Dedifferentiated amniotic fluid mesenchymal stem cell (primary cell): ENCODE results near the gene TSPAN9.

Experiments used
- DNase-seq: peaks from one replicate; pipeline ENCODE4 v3.0.0-alpha.2; 2016; ENCODE audit errors: extremely low spot score

TSPAN9 gene

DNA sequence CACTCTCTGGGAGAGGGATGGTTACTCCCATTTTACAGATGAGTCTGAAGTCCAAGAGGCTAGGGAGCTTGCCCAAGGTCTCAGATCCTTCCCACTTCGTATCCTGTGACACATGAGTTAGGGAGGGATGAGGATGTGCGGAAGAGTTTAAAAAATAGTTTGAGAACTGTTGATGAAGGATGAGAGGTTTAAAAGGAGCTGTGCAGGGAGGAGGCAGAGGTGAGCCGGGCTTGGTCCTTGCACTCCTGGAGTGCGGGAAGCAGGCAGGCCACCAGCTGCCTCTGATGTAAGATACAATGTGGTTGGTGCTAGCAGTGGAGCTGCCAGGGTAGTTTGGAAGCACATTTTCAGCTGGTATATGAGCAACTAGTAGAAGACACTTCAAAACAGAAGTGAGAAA, 46.5 kb downstream of the TSPAN9 start:
- no peak for DNase-seq

DNA sequence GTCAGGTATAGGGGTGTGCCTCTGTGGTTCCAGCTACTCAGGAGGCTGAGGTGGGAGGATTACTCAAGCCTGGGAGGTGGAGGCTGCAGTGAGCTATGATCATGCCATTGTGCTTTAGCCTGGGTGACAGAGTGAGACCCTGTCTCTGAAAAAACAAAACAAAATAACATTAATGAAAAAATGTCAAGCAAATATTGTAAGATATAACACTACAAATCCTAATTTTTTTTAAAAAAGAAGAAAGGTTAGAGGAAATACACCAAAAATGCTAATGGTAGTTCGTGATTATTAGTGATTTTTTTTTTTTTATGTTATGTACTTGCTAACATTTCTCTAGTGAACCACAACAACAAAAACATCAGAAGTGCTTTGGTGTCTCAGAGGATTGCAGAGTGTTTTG, 47.7 kb downstream of the TSPAN9 start:
- DNase-seq, result no peak

DNA sequence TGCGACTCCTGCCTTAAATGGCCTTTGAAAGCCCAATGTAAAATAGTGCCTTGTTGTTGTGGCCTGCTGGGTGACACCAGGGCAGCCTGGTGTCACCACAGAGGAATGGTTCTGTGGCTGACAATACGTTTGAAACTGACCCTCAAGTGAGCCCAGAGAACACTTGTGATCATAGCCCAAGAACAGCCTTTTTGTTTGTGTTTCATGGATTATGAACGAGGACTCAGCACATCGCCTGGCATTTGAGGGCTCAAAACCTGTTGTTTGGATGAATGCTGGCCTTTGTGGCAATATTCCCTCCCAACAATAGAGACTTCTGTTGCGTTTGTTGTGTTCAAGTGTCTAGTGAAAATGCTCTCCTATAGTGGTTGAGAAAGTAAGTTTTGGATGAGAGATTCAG, 48.5 kb downstream of the TSPAN9 start:
- DNase-seq, result no peak

DNA sequence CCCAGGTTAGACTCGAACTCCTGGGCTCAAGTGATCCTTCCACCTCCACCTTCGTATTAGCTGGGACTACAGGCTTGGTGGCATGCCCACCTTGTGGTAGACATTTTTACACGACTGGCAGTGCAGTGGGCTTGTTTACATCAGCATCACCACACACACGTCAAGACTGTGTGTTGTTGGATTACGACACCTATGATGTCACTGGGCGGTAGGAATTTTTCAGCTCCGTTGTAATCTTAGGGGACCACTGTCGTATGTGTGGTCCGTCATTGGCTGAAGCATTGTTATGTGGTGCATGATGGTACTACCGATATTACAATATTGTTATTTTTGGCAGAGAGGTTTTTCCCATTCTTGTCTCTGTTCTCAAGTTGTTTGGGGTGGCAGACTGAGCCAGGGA, 50.7 kb downstream of the TSPAN9 start:
- no peak for DNase-seq

DNA sequence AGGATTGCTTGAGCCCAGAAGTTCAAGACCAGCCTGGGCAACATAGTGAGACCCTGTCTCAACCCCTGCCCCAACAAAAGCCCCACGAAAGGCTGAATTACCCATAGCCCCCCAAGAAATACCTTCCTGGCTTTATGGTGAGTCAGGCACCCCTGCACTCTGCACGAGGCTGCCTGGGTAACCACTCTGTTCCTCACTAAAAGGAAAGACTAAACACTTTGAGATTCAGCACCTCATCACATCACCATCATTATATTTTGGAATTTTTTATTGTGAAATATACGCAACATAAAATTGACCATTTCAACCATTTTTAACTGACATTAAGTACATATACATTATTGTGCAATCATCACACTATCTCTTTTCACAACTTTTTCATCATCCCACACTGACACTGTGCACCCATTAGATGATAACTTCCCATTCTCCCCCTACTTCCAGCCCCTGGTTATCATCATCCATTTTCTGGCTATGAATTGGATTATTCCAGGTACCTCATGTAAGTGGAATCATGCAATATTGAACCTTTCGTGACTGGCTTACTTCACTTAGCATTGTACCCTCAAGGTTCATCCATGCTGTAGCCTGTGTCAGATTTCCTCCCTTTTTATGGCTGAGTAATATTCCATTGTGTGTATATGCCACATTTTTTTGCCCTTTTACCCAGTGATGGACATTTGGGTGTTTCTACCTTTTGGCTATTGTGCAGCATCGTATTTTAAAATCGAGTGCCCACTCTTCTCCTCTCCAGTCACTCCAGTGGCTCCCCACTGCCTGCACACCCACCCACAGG, 51.5 kb downstream of the TSPAN9 start:
- no peak for DNase-seq

DNA sequence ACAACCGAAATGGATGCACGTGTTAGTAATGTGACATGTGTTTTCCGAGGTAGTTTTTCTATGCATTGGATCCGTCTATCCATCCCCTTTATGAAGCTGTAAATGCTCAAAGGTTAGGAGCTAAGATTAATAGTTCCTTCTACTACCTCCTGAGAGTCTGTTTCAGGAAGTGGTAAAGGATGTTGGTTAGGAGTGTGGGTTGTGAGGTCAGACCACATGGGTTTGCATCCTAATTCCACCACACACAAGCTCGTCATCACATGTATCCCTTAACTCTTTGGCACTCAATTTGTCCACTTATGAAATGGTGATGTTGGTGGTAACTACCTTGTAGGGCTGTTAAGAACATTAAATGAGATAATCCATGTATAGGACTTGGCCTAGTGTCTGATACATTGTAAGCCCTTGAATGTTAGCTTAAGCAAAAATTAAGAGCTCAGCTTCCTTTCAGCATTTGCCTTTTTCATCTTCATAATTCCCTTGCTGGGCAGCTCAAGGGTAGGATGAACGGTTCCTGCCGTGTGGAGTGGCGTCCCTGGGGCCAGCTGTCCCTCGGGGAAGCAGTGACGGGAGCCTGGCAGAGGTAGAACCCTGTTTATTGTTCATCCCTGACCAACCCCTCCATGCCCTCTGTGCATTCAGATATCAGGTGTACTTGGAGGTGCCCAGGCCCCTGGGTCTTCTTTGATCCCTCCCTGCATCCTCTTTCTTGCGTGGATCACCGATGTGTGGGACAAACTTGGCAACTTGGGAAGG, 52.3 kb downstream of the TSPAN9 start:
- DNase-seq, result no peak

DNA sequence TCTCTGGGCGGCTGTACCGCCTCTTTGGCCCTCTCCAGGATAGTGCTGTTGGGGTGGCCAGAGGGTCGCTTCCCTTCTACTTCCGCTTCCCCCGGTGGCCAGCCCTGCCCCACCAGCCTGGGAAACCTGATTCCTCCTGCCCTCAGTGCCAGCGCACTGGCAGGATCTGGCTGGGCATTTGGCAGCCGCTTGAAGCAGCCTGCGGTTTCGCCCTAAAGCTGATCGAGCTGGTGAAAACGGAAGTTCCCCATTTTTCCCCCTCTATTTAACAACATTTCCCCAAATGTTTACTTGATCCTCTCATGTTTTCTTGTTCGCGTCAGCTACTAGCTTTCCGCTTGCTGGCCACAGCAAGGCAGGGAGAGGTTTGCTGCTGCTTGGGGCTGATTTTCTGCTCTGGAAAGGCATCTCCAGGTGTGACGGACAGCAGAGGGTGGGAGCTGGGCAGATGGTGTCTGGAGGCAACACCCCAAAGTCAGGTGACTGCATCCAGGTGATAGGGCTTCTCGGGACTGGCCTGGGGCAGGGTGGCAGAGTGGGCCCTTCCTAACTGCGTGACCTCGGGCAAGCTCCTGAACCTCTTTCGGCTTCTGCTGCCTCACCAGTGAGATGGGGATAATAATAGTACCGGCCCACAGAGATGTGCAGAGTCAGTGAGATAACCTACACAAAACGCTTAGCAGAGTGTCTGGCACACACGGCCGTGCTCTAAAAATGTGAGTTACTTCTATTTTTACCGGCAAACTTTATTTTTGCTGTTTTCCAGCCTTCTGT, 53.1 kb downstream of the TSPAN9 start:
- no peak for DNase-seq

DNA sequence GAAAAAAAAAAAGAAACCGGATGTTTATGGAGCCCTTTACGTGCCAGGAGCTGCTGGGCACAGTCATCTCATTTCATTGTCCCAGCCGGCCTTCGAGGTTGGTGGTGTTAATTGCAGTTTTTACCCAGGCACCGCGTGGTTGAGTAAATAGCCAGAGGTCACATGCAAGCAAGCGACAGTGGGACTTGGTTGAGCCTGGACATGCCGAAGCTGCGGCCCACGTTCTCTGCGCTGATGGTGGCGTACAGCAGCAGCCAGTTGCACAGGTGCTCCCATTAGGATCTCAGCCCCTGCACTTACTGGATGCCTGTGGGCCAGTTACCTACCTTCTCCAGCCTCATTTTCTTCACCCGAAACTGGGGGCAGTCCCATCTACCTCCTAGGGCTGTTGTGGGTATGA, 54.0 kb downstream of the TSPAN9 start:
- no peak for DNase-seq

DNA sequence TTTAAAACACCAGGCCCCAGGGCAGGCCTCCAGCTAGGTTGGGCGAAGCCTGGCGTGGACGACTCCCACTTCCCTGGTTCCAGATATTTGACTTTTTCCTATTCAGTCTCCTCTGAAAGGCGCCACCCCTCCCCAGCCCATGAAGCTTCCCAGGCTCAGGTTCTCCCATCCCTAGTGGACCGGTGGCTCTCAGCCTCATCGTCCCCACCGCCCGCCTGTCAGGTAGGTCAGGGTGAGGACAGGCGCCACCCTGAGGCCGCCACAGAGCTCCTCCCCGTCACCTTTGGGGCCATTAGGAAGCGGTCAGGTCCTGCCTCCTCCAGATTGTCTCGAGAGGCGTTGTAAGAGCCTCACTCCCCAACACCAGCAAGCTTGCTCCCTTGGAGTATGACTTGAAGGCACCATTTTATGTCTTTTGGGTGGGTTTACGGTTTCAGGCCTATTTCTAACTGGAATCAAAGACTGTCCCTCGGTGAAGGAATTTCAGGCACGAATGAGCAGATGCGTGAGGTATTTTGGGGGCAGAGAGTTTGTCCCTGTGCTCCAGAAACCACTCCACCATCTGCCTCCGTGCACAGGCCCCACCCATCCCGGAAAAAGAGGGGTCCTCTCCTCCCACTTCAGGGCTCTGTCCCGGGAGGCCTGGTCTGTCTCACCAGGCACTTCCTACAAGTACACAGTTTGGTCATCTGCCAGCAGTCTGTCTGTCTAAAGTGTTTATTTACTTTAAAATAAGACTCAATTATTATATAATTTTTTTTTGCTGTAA, 55.6 kb downstream of the TSPAN9 start:
- DNase-seq, result peak; percentile 50

DNA sequence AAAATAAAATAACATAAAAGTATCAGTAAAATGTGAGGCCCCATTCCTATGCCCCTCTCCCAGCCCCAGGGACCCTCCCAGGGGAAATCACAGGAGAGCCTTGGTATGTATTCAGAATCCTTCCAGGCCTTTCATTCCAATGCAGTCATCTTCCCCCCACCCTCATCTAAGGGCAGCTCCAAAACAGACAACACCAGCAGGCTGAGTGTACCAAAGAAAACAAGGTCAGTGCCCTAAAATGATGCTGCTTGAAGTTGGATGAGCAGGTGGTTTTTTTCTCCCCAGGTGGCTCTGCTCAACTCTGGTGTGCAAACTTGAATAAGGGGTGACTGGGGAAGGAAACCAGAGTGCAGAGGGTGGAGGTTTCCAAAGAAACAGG, 56.2 kb downstream of the TSPAN9 start:
- DNase-seq, result no peak

DNA sequence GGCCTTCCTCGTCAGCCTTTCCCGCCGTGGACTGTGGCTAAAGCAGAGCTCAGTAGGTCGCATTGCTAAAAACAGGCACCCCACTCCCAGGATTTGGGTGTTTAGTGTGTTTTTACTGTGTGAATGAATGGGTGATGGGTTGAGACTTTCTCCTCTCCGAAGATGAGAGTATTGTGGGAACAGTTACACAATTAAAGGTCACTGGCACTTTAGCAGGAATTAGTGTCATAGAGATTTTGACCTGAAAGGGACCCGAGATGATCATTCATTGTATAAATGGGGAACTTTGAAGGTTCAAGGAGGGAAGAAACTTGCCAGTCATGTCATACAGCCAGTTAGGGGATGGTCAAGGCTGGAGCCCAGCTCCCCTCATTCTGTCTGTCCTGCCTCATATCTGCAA, 56.9 kb downstream of the TSPAN9 start:
- DNase-seq, result no peak

DNA sequence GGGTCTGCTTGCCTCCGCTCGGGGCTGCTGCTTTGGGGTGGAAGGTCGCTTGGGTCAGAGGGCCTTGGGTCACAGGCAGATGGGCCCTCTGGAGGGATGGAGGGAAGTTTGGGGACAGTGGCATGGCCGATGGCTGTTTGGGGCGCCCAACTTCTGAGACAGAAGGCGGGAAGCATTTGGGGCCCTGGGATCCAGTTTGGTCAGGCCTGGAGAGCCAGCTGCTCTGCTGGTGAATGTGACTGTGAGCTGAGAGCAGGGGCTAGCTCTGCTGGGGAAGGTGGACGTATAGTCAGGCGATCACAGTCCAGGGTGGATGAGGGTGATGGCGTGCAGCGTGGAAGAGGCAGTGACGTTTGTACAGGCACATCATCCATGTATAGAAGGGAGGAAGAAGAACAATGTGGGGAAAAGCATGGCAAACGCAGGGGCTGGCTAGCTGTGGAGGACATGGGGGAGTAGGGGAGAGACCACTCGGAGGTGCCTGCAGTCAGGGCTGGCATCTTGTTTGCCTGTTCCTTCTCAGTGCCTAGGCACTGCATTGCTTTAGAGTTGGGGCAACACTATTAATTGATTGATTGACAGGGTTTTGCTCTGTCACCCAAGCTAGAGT, 57.5 kb downstream of the TSPAN9 start:
- DNase-seq, result no peak

DNA sequence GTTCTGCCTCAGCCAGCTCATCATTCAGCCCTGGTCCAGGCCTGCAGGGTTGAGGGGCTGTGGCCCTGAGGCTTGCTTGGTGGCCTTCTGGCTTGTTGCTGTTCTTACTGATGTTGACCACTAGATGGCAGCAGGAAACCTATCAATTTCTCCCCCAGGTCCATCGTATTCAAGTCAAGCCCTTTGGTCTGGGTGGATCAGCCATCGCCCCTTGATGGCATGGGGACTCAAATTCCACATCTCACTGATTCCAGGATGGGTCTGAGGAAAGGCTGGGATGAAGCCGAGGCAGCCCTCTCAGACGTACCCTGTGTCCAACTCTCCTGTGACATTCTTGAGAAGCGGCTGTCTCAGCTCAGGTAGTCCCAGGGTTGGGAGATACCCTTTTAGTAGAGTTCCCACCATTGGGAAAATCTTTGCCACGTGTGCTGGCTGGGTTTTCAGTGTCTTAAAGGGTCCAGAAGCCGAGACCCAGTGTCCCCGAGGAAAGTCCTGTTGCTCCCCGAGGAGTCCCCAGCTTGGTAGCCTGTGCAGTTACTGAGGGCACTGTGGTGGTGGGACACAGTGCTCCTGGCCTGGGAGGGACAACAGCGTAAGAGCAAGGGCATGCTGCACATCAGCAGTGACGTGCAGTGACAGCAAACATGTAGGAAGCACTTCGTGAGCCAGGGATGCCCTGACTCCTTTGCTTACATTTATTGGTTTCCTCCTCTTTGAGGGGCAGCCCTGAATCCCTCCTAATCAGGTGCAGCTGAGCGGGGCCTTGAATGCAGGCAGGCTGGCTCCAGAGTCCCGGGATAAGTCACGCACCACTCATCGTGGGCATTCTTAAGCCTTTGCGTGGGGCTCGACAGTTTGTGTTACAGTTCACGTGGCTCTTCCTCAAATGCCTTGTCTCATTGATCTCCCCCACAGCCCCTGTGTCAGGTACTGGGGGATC, 58.6 kb downstream of the TSPAN9 start:
- peak; percentile 63 for DNase-seq

DNA sequence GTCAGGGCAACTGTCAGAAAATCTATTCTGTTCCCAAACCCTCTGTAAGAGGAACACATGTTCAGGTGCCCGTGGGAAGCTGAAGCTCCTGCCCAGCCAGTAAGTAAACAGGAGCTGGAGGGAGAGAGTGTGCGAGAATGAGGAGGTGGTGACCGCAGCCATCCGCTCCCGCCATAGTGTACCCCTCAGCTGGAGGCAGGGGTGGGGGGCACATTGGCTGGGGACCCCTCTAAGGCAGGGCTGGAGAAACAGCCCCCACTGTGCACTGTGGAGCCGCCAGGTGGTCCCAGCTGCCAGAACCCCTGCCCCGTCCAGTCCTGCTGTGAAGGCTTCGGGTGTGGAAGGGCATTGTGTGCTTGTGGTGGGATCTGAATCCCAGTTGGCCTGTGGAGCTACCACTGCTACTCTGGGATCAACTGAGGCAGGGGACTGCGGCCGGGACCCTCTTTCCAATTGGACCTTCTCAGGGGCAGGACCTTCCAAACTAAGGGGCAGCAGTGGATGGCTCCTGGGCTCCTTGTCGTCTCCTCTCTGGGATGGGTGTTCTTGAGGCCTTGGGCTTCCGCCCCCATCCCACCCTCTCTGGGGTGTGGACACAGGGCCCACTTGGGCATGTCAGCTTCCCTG, 59.6 kb downstream of the TSPAN9 start:
- DNase-seq, result no peak

DNA sequence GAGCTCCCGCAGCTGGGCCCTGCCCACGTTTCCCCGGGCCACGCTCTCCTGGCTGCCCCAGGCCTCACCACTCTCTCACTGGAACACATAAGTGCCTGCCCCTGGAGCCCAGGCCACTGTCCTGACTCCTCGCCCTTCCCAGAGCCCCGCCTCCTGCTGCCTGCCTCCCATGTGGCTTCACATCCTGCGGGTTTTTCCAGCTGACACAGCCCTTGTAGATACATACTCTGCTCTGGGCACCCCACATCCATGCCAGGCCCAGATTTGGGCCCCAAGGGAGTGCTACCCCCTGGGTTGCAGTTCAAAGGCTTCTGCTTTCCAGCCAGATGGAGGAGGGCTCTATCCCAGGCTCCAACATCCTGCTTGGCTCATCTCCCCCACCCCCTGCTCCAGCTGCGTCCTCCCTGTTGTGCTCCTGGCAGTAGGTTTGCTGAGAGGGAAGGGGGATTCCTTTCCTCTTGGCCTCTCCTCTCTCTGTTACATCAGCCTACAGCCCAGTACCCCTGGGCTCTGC, 60.1 kb downstream of the TSPAN9 start:
- DNase-seq, result no peak

DNA sequence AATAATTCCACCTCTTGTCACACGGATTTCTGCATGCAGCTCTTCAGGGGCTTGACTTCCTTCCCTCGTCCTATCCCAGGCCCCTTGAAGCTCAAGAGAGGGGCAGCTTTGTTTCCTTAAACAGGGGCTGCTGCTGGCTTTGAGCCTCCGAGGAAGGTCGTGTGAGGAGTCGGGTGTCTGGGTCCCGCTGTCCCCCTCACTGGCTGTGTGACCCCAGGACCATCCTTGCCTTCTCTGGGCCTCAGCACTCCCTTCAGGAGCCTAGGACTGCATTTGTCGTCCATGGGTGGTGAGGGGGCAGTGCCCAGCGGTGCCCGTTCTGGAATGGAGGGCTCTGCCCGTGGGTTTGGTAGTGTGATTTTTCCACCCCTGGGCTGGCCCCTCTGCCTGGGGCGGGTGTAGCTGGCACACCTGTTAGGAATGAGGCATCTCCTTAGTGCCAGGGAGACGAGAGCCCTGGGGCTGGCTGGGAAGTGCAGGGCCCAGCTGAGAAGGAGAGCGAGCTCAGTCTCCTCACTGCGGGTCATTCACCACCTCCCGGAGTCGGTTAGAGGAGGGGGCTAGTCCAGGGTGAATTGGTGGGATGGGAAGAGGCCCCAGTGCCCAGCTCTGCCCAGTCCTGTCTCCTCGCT, 60.8 kb downstream of the TSPAN9 start:
- no peak for DNase-seq

DNA sequence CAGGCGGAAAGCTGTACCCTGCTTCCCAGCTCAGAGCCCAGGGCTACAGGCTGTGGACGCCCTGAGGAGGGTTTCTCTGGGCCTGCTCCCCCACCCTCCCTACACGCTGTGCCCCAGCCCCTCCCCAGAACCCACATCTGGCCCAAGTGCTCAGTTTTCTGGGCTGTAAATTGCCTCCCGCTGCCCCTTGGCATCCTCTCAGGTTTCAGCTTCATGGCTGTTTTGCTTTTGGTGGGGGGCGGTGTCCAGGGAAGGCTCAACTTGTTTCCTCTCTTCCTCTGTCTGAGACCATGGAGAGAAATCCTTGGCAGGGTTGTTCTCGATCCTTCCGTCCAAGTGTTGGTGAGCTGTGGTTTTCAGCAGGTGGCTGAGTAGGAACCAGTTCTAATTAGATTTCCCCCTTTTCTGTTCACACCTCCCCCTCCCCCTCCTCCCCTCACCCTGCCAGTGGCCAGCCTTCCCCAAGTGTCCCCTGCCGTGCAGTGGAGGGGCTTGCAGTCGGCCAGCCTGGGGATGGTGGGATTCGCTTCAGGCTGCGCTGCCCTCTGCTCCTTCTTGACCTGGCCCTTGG, 61.8 kb downstream of the TSPAN9 start:
- no peak for DNase-seq

DNA sequence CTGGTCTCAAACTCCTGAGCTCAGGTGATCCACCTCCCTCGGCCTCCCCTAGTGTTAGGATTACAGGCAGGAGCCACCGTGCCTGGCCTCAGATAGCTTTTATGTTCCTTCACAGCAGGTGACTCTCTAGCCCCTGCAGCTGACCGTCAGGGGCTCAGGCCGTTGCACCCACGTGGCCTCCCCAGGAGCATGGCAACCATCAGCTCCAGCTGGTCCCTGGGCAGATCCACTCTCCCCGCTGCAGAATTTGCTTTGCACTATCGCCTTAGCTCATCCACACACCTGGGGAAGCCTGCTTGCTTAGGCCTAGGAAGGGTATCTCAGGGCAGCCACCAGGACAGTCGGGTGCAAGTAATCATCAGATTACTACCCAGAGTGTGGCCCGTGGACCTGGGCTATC, 62.6 kb downstream of the TSPAN9 start:
- DNase-seq, result no peak

DNA sequence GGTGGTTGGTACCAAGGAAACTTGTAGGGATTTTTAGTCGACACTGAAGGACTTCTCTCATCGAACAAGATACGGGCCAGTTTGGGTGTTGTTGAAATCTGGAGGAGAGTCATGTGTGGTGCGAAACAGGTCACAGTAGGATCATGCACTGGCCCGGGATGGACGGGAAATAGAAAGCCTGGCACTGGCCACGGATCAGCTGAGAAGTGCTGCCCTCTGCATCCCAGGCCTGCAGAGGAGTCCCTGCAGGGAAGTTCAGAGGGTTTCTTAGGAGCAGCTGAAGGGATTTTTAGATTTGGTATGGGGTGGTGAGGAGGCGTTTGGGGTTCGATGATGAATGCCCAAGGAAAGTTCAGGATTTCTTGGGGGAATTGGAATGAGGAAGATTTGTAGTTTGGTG, 63.1 kb downstream of the TSPAN9 start:
- no peak for DNase-seq
